Measurements from ENCODE around the gene CNNM3.
"Not testable (repeated sequence)": the region's sequence is repeated elsewhere in the genome, so short reads cannot be mapped to it uniquely, and the experiment has no call there.

CNNM3 gene

GRCh38 chr2:96816127-96816835, at the start of gene CNNM3:
CNNM3 (plus strand) TSS chr2:96816268; CDS start chr2:96816278, 10 bp downstream.
- DNase-seq: peak; percentile 99

- no peak for DNase-seq
Observed at GRCh38 chr2:96767135-96767871, 48.8 kb upstream of the CNNM3 start.

- no peak for DNase-seq
Observed at GRCh38 chr2:96768083-96768561, 47.9 kb upstream of the CNNM3 start.

- no peak for DNase-seq
Observed at GRCh38 chr2:96769814-96770213, 46.3 kb upstream of the CNNM3 start.

GRCh38 chr2:96770442-96771202, 45.4 kb upstream of the CNNM3 start:
- no peak for DNase-seq

GRCh38 chr2:96771796-96772618, 44.1 kb upstream of the CNNM3 start:
- peak; percentile 63 for DNase-seq

- no peak for DNase-seq
Observed at GRCh38 chr2:96772903-96773671, 43.0 kb upstream of the CNNM3 start.

- DNase-seq: peak; percentile 84
Observed at GRCh38 chr2:96773922-96774321, 42.1 kb upstream of the CNNM3 start.

- DNase-seq: no peak
Observed at GRCh38 chr2:96775160-96775559, 40.9 kb upstream of the CNNM3 start.

- DNase-seq: no peak
Observed at GRCh38 chr2:96783388-96783787, 32.7 kb upstream of the CNNM3 start.

- no peak for DNase-seq
Observed at GRCh38 chr2:96787411-96787810, 28.7 kb upstream of the CNNM3 start.

- no peak for DNase-seq
Observed at GRCh38 chr2:96788442-96789244, 27.4 kb upstream of the CNNM3 start.

GRCh38 chr2:96789245-96789617, 26.8 kb upstream of the CNNM3 start:
- no peak for DNase-seq

- no peak for DNase-seq
Observed at GRCh38 chr2:96792772-96793749, 23.0 kb upstream of the CNNM3 start.

- no peak for DNase-seq
Observed at GRCh38 chr2:96795076-96795475, 21.0 kb upstream of the CNNM3 start.

GRCh38 chr2:96796497-96796896, 19.6 kb upstream of the CNNM3 start:
- not testable (repeated sequence) for DNase-seq

- no peak for DNase-seq
Observed at GRCh38 chr2:96797066-96797625, 18.9 kb upstream of the CNNM3 start.

- DNase-seq: no peak
Observed at GRCh38 chr2:96798733-96799622, 17.1 kb upstream of the CNNM3 start.
